GM19328 (cell line): ENCODE results near the gene MPP7.

Source experiments
- ATAC-seq: cut with Tn5 transposase; IDR thresholded peaks from one replicate; pipeline ENCODE4 v1.9.1; 2021; ENCODE audit warnings: mild to moderate bottlenecking, moderate library complexity; ENCODE audit not compliant: unreplicated experiment

MPP7 gene

GRCh38 chr10:28273343-28273742 lies 29.5 kb downstream of the MPP7 start:
- no peak for ATAC-seq

- no peak for ATAC-seq
These were observed 32.9 kb downstream of the MPP7 start for GRCh38 chr10:28269842-28270456.

GRCh38 chr10:28266449-28267224 lies 36.2 kb downstream of the MPP7 start:
- no peak for ATAC-seq

- ATAC-seq: no peak
These were observed 39.6 kb downstream of the MPP7 start for GRCh38 chr10:28263136-28263857.

- ATAC-seq: no peak
These were observed 46.1 kb downstream of the MPP7 start for GRCh38 chr10:28256776-28257175.

- no peak for ATAC-seq
These were observed 48.4 kb downstream of the MPP7 start for GRCh38 chr10:28254290-28254985.

- ATAC-seq: no peak
These were observed 49.6 kb downstream of the MPP7 start for GRCh38 chr10:28253169-28253785.
